HG03159 (cell line): ENCODE results near the gene UBTD2.
"Not testable (repeated sequence)": the region's sequence is repeated elsewhere in the genome, so short reads cannot be mapped to it uniquely, and the experiment has no call there.

ENCODE experiments used
- ATAC-seq: cut with Tn5 transposase; IDR thresholded peaks from one replicate; pipeline ENCODE4 v1.9.1; 2021; ENCODE audit warnings: mild to moderate bottlenecking, moderate library complexity; ENCODE audit not compliant: unreplicated experiment

The UBTD2 gene

GRCh38 chr5:172283020-172283861 is at the start of gene UBTD2:
TSS of gene UBTD2 (minus strand) at chr5:172283764. CDS start at chr5:172283665, 99 bp downstream.
- peak; percentile 88 for ATAC-seq

GRCh38 chr5:172326901-172327300 is 43.3 kb upstream of the UBTD2 start:
- ATAC-seq: not testable (repeated sequence)

- no peak for ATAC-seq
Measured at GRCh38 chr5:172325452-172325851, 41.9 kb upstream of the UBTD2 start.

GRCh38 chr5:172322028-172322965 is 38.7 kb upstream of the UBTD2 start:
- ATAC-seq: no peak

- no peak for ATAC-seq
Measured at GRCh38 chr5:172321593-172321992, 38.0 kb upstream of the UBTD2 start.

GRCh38 chr5:172319708-172320441 is 36.3 kb upstream of the UBTD2 start:
- no peak for ATAC-seq

GRCh38 chr5:172315587-172316493 is 32.3 kb upstream of the UBTD2 start:
- ATAC-seq: peak; percentile 49

- no peak for ATAC-seq
Measured at GRCh38 chr5:172313915-172314314, 30.4 kb upstream of the UBTD2 start.

GRCh38 chr5:172312286-172312685 is 28.7 kb upstream of the UBTD2 start:
- ATAC-seq: no peak

GRCh38 chr5:172311605-172312004 is 28.0 kb upstream of the UBTD2 start:
- no peak for ATAC-seq

GRCh38 chr5:172311026-172311425 is 27.5 kb upstream of the UBTD2 start:
- ATAC-seq: no peak

GRCh38 chr5:172305380-172305779 is 21.8 kb upstream of the UBTD2 start:
- no peak for ATAC-seq

GRCh38 chr5:172303572-172304335 is 20.2 kb upstream of the UBTD2 start:
- no peak for ATAC-seq

- ATAC-seq: no peak
Measured at GRCh38 chr5:172303162-172303561, 19.6 kb upstream of the UBTD2 start.

GRCh38 chr5:172302047-172302710 is 18.6 kb upstream of the UBTD2 start:
- no peak for ATAC-seq

GRCh38 chr5:172299916-172300439 is 16.4 kb upstream of the UBTD2 start:
- ATAC-seq: no peak

- ATAC-seq: no peak
Measured at GRCh38 chr5:172294831-172295230, 11.3 kb upstream of the UBTD2 start.

GRCh38 chr5:172293745-172294342 is 10.3 kb upstream of the UBTD2 start:
- ATAC-seq: no peak
